GM21360 (cell line): ENCODE results near the gene NHERF2.

Experiments used
- ATAC-seq: cut with Tn5 transposase; IDR thresholded peaks from one replicate; pipeline ENCODE4 v1.9.1; 2021; ENCODE audit warnings: mild to moderate bottlenecking, moderate library complexity; ENCODE audit not compliant: unreplicated experiment

Gene NHERF2

DNA sequence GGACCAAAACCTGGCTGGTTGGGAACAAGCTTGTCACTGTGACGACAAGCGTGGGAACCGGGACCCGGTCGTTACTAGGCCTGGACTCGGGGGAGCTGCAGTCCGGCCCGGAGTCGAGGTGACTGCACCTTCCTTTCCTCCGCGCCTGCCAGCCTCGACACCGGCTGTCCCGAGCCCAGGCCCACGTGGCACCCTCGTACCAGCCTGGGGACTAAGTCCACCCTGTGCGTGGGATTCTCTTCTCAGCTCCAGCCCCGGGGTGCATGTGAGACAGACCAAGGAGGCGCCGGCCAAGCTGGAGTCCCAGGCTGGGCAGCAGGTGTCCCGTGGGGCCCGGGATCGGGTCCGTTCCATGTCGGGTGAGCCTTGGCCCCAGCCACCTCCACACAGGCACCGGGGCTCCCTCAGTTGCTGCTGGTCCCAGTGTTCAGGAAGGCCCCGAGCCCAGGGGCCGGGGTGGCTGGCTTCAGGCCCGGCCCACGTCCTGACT is 52.7 kb downstream of the NHERF2 start:
- ATAC-seq = no peak

DNA sequence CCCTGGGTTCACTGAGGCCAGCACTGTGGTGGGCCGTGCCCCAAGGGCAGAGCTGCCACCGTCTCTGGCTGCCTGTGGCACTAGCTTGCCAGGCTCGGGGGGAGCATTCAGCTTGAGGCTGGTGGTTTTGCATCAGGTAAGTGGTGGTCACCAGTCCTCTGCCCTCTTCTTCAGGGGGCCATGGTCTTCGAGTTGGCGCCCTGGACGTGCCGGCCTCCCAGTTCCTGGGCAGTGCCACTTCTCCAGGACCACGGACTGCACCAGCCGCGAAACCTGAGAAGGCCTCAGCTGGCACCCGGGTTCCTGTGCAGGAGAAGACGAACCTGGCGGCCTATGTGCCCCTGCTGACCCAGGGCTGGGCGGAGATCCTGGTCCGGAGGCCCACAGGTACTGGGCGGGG is 53.3 kb downstream of the NHERF2 start:
- no peak for ATAC-seq

- no peak for ATAC-seq
Measured at GRCh38 chr16:2081201-2082084, 54.7 kb downstream of the NHERF2 start.

- ATAC-seq = no peak
Measured at GRCh38 chr16:2082171-2082982, 55.7 kb downstream of the NHERF2 start.

DNA sequence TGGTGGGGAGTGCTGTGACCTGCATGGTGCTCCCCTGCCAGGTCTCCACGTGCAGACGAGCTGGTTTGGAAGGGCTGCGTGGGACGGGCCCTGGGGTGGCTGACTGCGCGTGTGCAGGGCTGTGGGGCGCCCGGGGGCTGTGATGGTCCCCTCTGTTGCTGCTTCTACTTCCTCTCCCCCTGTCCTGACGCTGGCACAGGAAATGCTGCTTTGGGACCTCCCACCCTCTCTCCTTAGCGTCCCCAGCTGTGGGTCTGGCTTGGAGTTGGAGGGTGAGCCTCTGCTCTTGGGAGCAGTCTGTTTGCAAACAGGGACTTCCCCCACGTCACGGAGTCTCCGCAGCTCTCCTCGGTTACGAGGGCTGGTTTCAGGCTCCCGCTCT is 56.3 kb downstream of the NHERF2 start:
- ATAC-seq = no peak

GRCh38 chr16:2083409-2083808 is 56.7 kb downstream of the NHERF2 start:
- no peak for ATAC-seq

- ATAC-seq = no peak
Measured at GRCh38 chr16:2083876-2084780, 57.4 kb downstream of the NHERF2 start.

DNA sequence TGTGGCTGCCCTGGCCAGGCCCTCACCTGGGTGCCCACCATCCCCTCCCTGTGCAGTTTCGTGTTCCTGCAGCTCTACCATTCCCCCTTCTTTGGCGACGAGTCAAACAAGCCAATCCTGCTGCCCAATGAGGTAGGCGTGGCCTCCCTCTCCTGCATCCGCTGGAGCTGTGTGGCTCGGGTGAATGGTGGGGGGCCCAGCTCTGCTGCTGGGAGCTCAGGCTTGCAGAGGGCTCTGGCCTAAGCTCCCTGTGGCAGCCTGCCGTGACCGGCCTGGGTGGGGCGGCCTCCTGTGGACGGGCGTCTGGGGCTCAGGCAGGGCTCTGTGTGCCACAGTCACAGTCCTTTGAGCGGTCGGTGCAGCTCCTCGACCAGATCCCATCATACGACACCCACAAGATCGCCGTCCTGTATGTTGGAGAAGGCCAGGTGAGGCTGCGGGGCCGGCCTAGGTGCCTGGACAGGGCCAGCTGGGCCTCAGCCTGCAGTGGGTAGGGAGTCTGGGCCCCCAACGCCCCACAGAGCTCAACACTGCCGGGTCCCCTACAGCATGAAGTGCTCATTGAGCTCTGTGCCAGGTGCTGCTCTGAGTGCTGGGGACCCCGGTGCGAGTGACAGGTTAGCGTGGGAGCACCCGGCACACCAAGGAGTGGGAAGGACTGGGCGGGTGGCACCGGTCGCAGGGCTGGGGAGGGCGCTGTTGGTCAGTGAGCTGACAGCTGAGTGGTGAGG is 58.4 kb downstream of the NHERF2 start:
- ATAC-seq = no peak

GRCh38 chr16:2085669-2086068 is 59.0 kb downstream of the NHERF2 start:
- ATAC-seq = no peak

GRCh38 chr16:2086106-2086742 is 59.5 kb downstream of the NHERF2 start:
- no peak for ATAC-seq

- ATAC-seq = no peak
Measured at GRCh38 chr16:2086812-2087747, 60.4 kb downstream of the NHERF2 start.

GRCh38 chr16:2087748-2088631 is 61.3 kb downstream of the NHERF2 start:
- ATAC-seq = no peak
